HepG2 (cell line): ENCODE measurements around the gene LRRN4CL. TPM values are rescaled to one million over a fixed set of nuclear protein-coding genes. Genes with fewer than 3 reads are reported as not detected.

Source experiments
- HNF4G ChIP-seq, 2 experiments: sonication (generic) in 1 of 2; formaldehyde crosslinking in 1 of 2; IDR thresholded peaks; 2 replicates each; pipeline versions ENCODE4 v1.4.0 to v1.6.1; 2011 to 2020; ENCODE audit warnings: borderline replicate concordance in 2 of 2, low read depth in 2 of 2, mild to moderate bottlenecking in 2 of 2, low read length in 1 of 2, missing genetic modification reagents in 1 of 2, moderate library complexity in 1 of 2
- HOXA5 ChIP-seq: sonication (generic); formaldehyde crosslinking; IDR thresholded peaks from 2 replicates; pipeline ENCODE4 v1.4.0; 2020; ENCODE audit warnings: missing genetic modification reagents
- KLF12 ChIP-seq: sonication (generic); formaldehyde crosslinking; IDR thresholded peaks from 2 replicates; pipeline ENCODE4 v1.4.0; 2020; ENCODE audit warnings: missing genetic modification reagents, borderline replicate concordance
- MIXL1 ChIP-seq: IDR thresholded peaks from 2 replicates; pipeline ENCODE4 v1.6.1; 2016
- NCOA2 ChIP-seq: sonication (generic); formaldehyde crosslinking; IDR thresholded peaks from 2 replicates; pipeline ENCODE4 v1.8.0; 2022; ENCODE audit warnings: inconsistent platforms
- POGZ ChIP-seq: sonication (generic); formaldehyde crosslinking; IDR thresholded peaks from 2 replicates; pipeline ENCODE4 v1.4.0; 2020; ENCODE audit warnings: mild to moderate bottlenecking, missing genetic modification reagents
- POLR2A ChIP-seq, 2 experiments: IDR thresholded peaks; 2 replicates each; pipeline ENCODE4 v1.6.1; 2011; ENCODE audit warnings: low read depth in 2 of 2, low read length in 2 of 2, mild to moderate bottlenecking in 1 of 2, moderate library complexity in 1 of 2; ENCODE audit not compliant: insufficient read depth in 1 of 2
- PRPF4 ChIP-seq: fragments of 200-400 bp; formaldehyde crosslinking; IDR thresholded peaks from 2 replicates; pipeline ENCODE4 v1.6.1; 2016; ENCODE audit warnings: low read length, low read depth; ENCODE audit not compliant: poor library complexity, severe bottlenecking
- TOE1 ChIP-seq: sonication (generic); formaldehyde crosslinking; IDR thresholded peaks from 2 replicates; pipeline ENCODE4 v1.4.0; 2020; ENCODE audit warnings: mild to moderate bottlenecking, missing genetic modification reagents
- ZC3H13 ChIP-seq: sonication (generic); formaldehyde crosslinking; IDR thresholded peaks from 2 replicates; pipeline ENCODE4 v1.8.1; 2023; ENCODE audit warnings: mild to moderate bottlenecking, missing genetic modification reagents, moderate library complexity
- ZFYVE20 ChIP-seq: sonication (generic); formaldehyde crosslinking; IDR thresholded peaks from 2 replicates; pipeline ENCODE4 v1.8.0; 2023; ENCODE audit warnings: low read depth, mild to moderate bottlenecking, moderate library complexity, missing genetic modification reagents, borderline replicate concordance
- ZNF264 ChIP-seq: sonication (generic); formaldehyde crosslinking; IDR thresholded peaks from 2 replicates; pipeline ENCODE4 v1.4.0; 2020; ENCODE audit warnings: missing genetic modification reagents
- ZNF598 ChIP-seq: sonication (generic); formaldehyde crosslinking; IDR thresholded peaks from 2 replicates; pipeline ENCODE4 v1.5.1; 2020; ENCODE audit warnings: mild to moderate bottlenecking, missing genetic modification reagents, borderline replicate concordance
- ZNF616 ChIP-seq: sonication (generic); formaldehyde crosslinking; IDR thresholded peaks from 2 replicates; pipeline ENCODE4 v1.5.0; 2020; ENCODE audit warnings: low read depth, mild to moderate bottlenecking, missing genetic modification reagents
- ZNF746 ChIP-seq: sonication (generic); formaldehyde crosslinking; IDR thresholded peaks from 2 replicates; pipeline ENCODE4 v1.8.0; 2022; ENCODE audit warnings: mild to moderate bottlenecking, missing genetic modification reagents
- polyA plus RNA-seq, 8 experiments: library from polyadenylated mRNA; depleted of rRNA in 3 of 8; stranded (reverse) in 7 of 8; unstranded in 1 of 8; fragments of >200 nt; fragmentation: Illumina TruSeq in 4 of 8; extraction: Trizol in 4 of 8; gene quantifications; 2 replicates each; pipeline versions ENCODE4 v1.2.1 to v1.2.3, GENCODE V29; 2011 to 2016; ENCODE audit warnings: low read depth in 4 of 8, missing spikeins in 1 of 8, mixed read lengths in 1 of 8; ENCODE audit not compliant: insufficient read depth in 1 of 8
- total RNA-seq, 5 experiments: library from RNA; depleted of rRNA; stranded (reverse); fragments of >200 nt; fragmentation: Illumina TruSeq; extraction: Trizol; gene quantifications; 2 replicates each; pipeline ENCODE4 v1.2.3, GENCODE V29; 2016; ENCODE audit warnings: low read depth in 1 of 5
- TF ChIP-seq, protein P1 (sequence below): sonication (generic); formaldehyde crosslinking; IDR thresholded peaks from 2 replicates; pipeline ENCODE4 v1.5.0; 2020; ENCODE audit warnings: mild to moderate bottlenecking, missing genetic modification reagents, borderline replicate concordance
- TF ChIP-seq, protein P2 (sequence below): sonication (generic); formaldehyde crosslinking; IDR thresholded peaks from 2 replicates; pipeline ENCODE4 v1.5.0; 2020; ENCODE audit warnings: missing genetic modification reagents
- TF ChIP-seq, protein P3 (sequence below): sonication (generic); formaldehyde crosslinking; IDR thresholded peaks from 2 replicates; pipeline ENCODE4 v1.4.0; 2020; ENCODE audit warnings: missing genetic modification reagents, borderline replicate concordance
- TF ChIP-seq, protein P4 (sequence below): sonication (generic); formaldehyde crosslinking; IDR thresholded peaks from 2 replicates; pipeline ENCODE4 v1.4.0; 2020; ENCODE audit warnings: missing genetic modification reagents

Gene LRRN4CL
- total and polyA plus RNA-seq, 2 of the 13 experiments (the other 11 are each of a cell fraction or from before 2014, with no cell fraction given), result 0.11 TPM; not detected in 1

DNA sequence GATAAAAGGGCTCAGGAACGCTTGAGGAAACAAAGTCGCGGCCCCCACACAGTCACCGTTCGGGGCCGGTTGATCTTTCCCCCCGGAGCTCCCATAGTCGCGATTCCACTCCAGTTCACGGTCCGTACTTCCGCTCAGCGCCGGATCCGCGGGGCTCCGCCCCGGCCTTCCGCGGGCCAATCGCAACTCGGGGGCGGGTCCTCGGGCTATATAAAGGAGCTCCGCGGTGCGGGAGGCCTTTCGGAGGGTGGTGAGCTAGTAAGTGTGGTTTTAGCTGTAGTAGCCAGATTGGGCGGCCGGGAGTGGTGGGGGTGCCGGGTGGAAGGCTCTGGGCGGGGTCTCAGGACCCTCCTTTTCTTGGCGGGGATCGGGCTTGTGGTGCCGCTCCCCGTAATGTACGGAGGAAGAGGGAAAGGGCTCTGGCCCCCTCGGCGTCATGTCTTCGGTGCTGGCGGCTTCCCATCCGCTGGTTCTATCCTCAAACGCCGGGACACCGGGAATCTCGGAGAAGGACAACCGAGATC, 24.2 kb downstream of the LRRN4CL start, which contains the start of the genes C11orf98 and CSKMT (continued):
- 0 out of 2 replicates have a peak, but pooled peaks have one; percentile 82 for TF ChIP-seq KLF12 (CRISPR knock-in tag)
- TF ChIP-seq NCOA2 (CRISPR knock-in tag), result peak; percentile 38; the same call in 1 of the 2 replicates
- peak; percentile 41; the same call in 1 of the 2 replicates for TF ChIP-seq ZC3H13 (CRISPR knock-in tag)
- TF ChIP-seq ZNF616 (CRISPR knock-in tag), result peak; percentile 24; the same call in 1 of the 2 replicates
- TF ChIP-seq, protein P1, sequence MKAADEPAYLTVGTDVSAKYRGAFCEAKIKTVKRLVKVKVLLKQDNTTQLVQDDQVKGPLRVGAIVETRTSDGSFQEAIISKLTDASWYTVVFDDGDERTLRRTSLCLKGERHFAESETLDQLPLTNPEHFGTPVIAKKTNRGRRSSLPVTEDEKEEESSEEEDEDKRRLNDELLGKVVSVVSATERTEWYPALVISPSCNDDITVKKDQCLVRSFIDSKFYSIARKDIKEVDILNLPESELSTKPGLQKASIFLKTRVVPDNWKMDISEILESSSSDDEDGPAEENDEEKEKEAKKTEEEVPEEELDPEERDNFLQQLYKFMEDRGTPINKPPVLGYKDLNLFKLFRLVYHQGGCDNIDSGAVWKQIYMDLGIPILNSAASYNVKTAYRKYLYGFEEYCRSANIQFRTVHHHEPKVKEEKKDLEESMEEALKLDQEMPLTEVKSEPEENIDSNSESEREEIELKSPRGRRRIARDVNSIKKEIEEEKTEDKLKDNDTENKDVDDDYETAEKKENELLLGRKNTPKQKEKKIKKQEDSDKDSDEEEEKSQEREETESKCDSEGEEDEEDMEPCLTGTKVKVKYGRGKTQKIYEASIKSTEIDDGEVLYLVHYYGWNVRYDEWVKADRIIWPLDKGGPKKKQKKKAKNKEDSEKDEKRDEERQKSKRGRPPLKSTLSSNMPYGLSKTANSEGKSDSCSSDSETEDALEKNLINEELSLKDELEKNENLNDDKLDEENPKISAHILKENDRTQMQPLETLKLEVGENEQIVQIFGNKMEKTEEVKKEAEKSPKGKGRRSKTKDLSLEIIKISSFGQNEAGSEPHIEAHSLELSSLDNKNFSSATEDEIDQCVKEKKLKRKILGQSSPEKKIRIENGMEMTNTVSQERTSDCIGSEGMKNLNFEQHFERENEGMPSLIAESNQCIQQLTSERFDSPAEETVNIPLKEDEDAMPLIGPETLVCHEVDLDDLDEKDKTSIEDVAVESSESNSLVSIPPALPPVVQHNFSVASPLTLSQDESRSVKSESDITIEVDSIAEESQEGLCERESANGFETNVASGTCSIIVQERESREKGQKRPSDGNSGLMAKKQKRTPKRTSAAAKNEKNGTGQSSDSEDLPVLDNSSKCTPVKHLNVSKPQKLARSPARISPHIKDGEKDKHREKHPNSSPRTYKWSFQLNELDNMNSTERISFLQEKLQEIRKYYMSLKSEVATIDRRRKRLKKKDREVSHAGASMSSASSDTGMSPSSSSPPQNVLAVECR, result peak; percentile 77; the same call in 1 of the 2 replicates
- TF ChIP-seq HNF4G (IDR thresholded peaks at IDR 0.05; ENCODE audit: borderline replicate concordance, low read depth, low read length), result peak; percentile 28; the same call in 1 of the 2 replicates
- no peak for TF ChIP-seq HNF4G (CRISPR knock-in tag; IDR thresholded peaks at IDR 0.05; ENCODE audit: borderline replicate concordance, low read depth)
- TF ChIP-seq ZNF264 (CRISPR knock-in tag), result 0 out of 2 replicates have a peak, but pooled peaks have one; percentile 73
- TF ChIP-seq ZNF746 (CRISPR knock-in tag), result no peak
- TF ChIP-seq, protein P2, sequence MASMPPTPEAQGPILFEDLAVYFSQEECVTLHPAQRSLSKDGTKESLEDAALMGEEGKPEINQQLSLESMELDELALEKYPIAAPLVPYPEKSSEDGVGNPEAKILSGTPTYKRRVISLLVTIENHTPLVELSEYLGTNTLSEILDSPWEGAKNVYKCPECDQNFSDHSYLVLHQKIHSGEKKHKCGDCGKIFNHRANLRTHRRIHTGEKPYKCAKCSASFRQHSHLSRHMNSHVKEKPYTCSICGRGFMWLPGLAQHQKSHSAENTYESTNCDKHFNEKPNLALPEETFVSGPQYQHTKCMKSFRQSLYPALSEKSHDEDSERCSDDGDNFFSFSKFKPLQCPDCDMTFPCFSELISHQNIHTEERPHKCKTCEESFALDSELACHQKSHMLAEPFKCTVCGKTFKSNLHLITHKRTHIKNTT (CRISPR knock-in tag), result no peak
- TF ChIP-seq TOE1 (CRISPR knock-in tag), result peak; percentile 80; the same call in 1 of the 2 replicates
- no peak for TF ChIP-seq PRPF4
- TF ChIP-seq, protein P3, sequence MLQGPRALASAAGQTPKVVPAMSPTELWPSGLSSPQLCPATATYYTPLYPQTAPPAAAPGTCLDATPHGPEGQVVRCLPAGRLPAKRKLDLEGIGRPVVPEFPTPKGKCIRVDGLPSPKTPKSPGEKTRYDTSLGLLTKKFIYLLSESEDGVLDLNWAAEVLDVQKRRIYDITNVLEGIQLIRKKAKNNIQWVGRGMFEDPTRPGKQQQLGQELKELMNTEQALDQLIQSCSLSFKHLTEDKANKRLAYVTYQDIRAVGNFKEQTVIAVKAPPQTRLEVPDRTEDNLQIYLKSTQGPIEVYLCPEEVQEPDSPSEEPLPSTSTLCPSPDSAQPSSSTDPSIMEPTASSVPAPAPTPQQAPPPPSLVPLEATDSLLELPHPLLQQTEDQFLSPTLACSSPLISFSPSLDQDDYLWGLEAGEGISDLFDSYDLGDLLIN (CRISPR knock-in tag), result no peak
- peak; percentile 59; the same call in 1 of the 2 replicates for TF ChIP-seq ZNF598 (CRISPR knock-in tag)
- TF ChIP-seq ZFYVE20, result no peak
- TF ChIP-seq, protein P4, sequence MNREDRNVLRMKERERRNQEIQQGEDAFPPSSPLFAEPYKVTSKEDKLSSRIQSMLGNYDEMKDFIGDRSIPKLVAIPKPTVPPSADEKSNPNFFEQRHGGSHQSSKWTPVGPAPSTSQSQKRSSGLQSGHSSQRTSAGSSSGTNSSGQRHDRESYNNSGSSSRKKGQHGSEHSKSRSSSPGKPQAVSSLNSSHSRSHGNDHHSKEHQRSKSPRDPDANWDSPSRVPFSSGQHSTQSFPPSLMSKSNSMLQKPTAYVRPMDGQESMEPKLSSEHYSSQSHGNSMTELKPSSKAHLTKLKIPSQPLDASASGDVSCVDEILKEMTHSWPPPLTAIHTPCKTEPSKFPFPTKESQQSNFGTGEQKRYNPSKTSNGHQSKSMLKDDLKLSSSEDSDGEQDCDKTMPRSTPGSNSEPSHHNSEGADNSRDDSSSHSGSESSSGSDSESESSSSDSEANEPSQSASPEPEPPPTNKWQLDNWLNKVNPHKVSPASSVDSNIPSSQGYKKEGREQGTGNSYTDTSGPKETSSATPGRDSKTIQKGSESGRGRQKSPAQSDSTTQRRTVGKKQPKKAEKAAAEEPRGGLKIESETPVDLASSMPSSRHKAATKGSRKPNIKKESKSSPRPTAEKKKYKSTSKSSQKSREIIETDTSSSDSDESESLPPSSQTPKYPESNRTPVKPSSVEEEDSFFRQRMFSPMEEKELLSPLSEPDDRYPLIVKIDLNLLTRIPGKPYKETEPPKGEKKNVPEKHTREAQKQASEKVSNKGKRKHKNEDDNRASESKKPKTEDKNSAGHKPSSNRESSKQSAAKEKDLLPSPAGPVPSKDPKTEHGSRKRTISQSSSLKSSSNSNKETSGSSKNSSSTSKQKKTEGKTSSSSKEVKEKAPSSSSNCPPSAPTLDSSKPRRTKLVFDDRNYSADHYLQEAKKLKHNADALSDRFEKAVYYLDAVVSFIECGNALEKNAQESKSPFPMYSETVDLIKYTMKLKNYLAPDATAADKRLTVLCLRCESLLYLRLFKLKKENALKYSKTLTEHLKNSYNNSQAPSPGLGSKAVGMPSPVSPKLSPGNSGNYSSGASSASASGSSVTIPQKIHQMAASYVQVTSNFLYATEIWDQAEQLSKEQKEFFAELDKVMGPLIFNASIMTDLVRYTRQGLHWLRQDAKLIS (CRISPR knock-in tag), result no peak; the same call in 1 of the 2 replicates
- TF ChIP-seq HOXA5, result peak; percentile 83
- TF ChIP-seq POGZ, result no peak
- peak; percentile 43; the same call in 1 of the 2 replicates for TF ChIP-seq MIXL1 (CRISPR knock-in tag)
- peak; percentile 97 to 99 for TF ChIP-seq POLR2A (IDR thresholded peaks at IDR 0.05; ENCODE audit: insufficient read depth in 1 of 2, low read depth in 2 of 2, low read length in 2 of 2)
